ENCODE measurements around the gene HAAO. TPM values are rescaled to one million over a fixed set of nuclear protein-coding genes. Genes with fewer than 3 reads are reported as not detected.
A peak's percentile ranks its signal among the peaks of the same experiment; 100 is the strongest.

The HAAO gene
- total and polyA plus RNA-seq, 2 of the 13 experiments (the other 11 are each of a cell fraction or from before 2014, with no cell fraction given) = 36.1 to 42.7 TPM

GRCh38 chr2:42792583-42793333, at the start of gene HAAO (continued):
- TF ChIP-seq, protein P1, sequence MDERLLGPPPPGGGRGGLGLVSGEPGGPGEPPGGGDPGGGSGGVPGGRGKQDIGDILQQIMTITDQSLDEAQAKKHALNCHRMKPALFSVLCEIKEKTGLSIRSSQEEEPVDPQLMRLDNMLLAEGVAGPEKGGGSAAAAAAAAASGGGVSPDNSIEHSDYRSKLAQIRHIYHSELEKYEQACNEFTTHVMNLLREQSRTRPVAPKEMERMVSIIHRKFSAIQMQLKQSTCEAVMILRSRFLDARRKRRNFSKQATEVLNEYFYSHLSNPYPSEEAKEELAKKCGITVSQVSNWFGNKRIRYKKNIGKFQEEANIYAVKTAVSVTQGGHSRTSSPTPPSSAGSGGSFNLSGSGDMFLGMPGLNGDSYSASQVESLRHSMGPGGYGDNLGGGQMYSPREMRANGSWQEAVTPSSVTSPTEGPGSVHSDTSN (CRISPR knock-in tag; IDR thresholded peaks at IDR 0.05) = no peak
- TF ChIP-seq NONO (IDR thresholded peaks at IDR 0.05) (no peak), NONO (CRISPR knock-in tag; conservative IDR thresholded peaks at IDR 0.05) (peak; percentile 99), ZNF331 (CRISPR knock-in tag; IDR thresholded peaks at IDR 0.05) (peak; percentile 97), ZFP36L1 (CRISPR knock-in tag; IDR thresholded peaks at IDR 0.05) (peak; percentile 79; the same call in 1 of the 2 replicates), ZNF138 (CRISPR knock-in tag; IDR thresholded peaks at IDR 0.05; ENCODE audit: low read depth) (peak; percentile 63; the same call in 1 of the 2 replicates), KIAA2018 (CRISPR knock-in tag; IDR thresholded peaks at IDR 0.05; ENCODE audit: borderline replicate concordance) (no peak), ZBTB43 (CRISPR knock-in tag; conservative IDR thresholded peaks at IDR 0.05) (peak; percentile 91), ZNF678 (CRISPR knock-in tag; IDR thresholded peaks at IDR 0.05) (peak; percentile 64; the same call in 1 of the 2 replicates), MEF2D (CRISPR knock-in tag; IDR thresholded peaks at IDR 0.05) (peak; percentile 90), KDM5B (CRISPR knock-in tag; IDR thresholded peaks at IDR 0.05; ENCODE audit: borderline replicate concordance) (peak; percentile 97), ZFP36 (IDR thresholded peaks at IDR 0.05; ENCODE audit: borderline replicate concordance, low read depth, low read length, partially characterized antibody) (no peak), RAD51 (IDR thresholded peaks at IDR 0.05; ENCODE audit: borderline replicate concordance) (no peak)
- TF ChIP-seq, protein P2, sequence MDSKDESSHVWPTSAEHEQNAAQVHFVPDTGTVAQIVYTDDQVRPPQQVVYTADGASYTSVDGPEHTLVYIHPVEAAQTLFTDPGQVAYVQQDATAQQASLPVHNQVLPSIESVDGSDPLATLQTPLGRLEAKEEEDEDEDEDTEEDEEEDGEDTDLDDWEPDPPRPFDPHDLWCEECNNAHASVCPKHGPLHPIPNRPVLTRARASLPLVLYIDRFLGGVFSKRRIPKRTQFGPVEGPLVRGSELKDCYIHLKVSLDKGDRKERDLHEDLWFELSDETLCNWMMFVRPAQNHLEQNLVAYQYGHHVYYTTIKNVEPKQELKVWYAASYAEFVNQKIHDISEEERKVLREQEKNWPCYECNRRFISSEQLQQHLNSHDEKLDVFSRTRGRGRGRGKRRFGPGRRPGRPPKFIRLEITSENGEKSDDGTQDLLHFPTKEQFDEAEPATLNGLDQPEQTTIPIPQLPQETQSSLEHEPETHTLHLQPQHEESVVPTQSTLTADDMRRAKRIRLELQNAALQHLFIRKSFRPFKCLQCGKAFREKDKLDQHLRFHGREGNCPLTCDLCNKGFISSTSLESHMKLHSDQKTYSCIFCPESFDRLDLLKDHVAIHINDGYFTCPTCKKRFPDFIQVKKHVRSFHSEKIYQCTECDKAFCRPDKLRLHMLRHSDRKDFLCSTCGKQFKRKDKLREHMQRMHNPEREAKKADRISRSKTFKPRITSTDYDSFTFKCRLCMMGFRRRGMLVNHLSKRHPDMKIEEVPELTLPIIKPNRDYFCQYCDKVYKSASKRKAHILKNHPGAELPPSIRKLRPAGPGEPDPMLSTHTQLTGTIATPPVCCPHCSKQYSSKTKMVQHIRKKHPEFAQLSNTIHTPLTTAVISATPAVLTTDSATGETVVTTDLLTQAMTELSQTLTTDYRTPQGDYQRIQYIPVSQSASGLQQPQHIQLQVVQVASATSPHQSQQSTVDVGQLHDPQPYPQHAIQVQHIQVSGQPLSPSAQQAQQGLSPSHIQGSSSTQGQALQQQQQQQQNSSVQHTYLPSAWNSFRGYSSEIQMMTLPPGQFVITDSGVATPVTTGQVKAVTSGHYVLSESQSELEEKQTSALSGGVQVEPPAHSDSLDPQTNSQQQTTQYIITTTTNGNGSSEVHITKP (CRISPR knock-in tag; IDR thresholded peaks at IDR 0.05; ENCODE audit: low read depth) = peak; percentile 67; the same call in 1 of the 2 replicates
